ENCODE results near the gene OOEP.

DNA sequence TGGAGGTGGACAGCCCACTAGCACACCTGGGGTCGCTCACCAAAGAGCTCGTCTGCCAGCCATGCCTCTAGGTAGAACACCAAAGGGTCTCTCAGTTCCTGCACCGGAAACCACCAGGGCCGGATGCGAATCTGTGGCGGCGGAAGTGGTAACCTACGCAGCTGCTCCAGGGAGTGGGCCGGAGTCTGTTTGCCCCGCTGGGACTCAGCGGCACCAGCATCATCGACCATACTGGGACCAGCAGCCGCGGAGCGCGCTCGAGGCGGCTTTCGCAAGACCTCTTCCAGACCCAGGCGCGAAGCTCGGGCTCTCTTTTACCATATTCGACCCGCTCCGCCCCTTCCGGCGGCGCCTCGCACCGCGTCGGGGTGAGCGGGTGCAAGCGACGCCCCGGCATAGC is at the start of gene OOEP:
- TF ChIP-seq, protein P1, sequence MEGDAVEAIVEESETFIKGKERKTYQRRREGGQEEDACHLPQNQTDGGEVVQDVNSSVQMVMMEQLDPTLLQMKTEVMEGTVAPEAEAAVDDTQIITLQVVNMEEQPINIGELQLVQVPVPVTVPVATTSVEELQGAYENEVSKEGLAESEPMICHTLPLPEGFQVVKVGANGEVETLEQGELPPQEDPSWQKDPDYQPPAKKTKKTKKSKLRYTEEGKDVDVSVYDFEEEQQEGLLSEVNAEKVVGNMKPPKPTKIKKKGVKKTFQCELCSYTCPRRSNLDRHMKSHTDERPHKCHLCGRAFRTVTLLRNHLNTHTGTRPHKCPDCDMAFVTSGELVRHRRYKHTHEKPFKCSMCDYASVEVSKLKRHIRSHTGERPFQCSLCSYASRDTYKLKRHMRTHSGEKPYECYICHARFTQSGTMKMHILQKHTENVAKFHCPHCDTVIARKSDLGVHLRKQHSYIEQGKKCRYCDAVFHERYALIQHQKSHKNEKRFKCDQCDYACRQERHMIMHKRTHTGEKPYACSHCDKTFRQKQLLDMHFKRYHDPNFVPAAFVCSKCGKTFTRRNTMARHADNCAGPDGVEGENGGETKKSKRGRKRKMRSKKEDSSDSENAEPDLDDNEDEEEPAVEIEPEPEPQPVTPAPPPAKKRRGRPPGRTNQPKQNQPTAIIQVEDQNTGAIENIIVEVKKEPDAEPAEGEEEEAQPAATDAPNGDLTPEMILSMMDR (IDR thresholded peaks at IDR 0.05; ENCODE audit: low read length), result no peak
- TF ChIP-seq EZH2 (optimal IDR thresholded peaks at IDR 0.05; ENCODE audit: low read depth, low read length), result no peak

All from MM.1S (cell line).